Measurements from ENCODE around the gene QSOX1.
A peak's percentile ranks its signal among the peaks of the same experiment; 100 is the strongest.

The QSOX1 gene

GRCh38 chr1:180238675-180239074 is 84.0 kb downstream of the QSOX1 start:
- DNase-seq = no peak

GRCh38 chr1:180239145-180240096 is 84.8 kb downstream of the QSOX1 start:
- DNase-seq = no peak

- no peak for DNase-seq
Measured at GRCh38 chr1:180241716-180242544, 87.3 kb downstream of the QSOX1 start.

- no peak for DNase-seq
Measured at GRCh38 chr1:180243517-180244221, 89.0 kb downstream of the QSOX1 start.

- no peak for DNase-seq
Measured at GRCh38 chr1:180244840-180245239, 90.2 kb downstream of the QSOX1 start.

GRCh38 chr1:180246579-180246978 is 91.9 kb downstream of the QSOX1 start:
- DNase-seq = no peak

- DNase-seq = no peak
Measured at GRCh38 chr1:180247061-180247460, 92.4 kb downstream of the QSOX1 start.

- DNase-seq = no peak
Measured at GRCh38 chr1:180247580-180247979, 92.9 kb downstream of the QSOX1 start.

GRCh38 chr1:180248176-180248575 is 93.5 kb downstream of the QSOX1 start:
- no peak for DNase-seq

GRCh38 chr1:180248731-180249681 is 94.3 kb downstream of the QSOX1 start:
- peak; percentile 10 for DNase-seq

- no peak for DNase-seq
Measured at GRCh38 chr1:180249725-180250498, 95.2 kb downstream of the QSOX1 start.

- no peak for DNase-seq
Measured at GRCh38 chr1:180250499-180250770, 95.8 kb downstream of the QSOX1 start.

- DNase-seq = no peak
Measured at GRCh38 chr1:180250883-180251509, 96.3 kb downstream of the QSOX1 start.

GRCh38 chr1:180251526-180252305 is 97.0 kb downstream of the QSOX1 start:
- DNase-seq = no peak

GRCh38 chr1:180252638-180253536 is 98.2 kb downstream of the QSOX1 start:
- peak; percentile 55 for DNase-seq
